IMR-90 (cell line): ENCODE measurements around the gene CDT1. TPM values are rescaled to one million over a fixed set of nuclear protein-coding genes. Genes with fewer than 3 reads are reported as not detected.

Experiments used
- ATAC-seq: fragments of 200-7000 bp; cut with Tn5 transposase; 2 replicates; pipeline ENCODE4 v1.9.1; 2020; ENCODE audit warnings: low read depth, mild to moderate bottlenecking, moderate library complexity
- BruUV-seq: library from RNA; stranded (reverse); fragments of 400-500 nt; replicated peaks from 2 replicates; lab custom pipeline; 2021; lab: Mats Ljungman, UMichigan
- CTCF ChIA-PET: fragments of 300-600 bp; formaldehyde crosslinking; extraction: SDS; loops from one replicate; lab custom pipeline; 2021; ENCODE audit warnings: antibody characterized with exemption; lab: Yijun Ruan, JAX
- POLR2A ChIA-PET: fragments of 300-600 bp; sonication (Branson Sonifier 250); formaldehyde crosslinking; loops from one replicate; lab custom pipeline; 2022; ENCODE audit warnings: antibody characterized with exemption; ENCODE audit not compliant: unreplicated experiment; lab: Charles Lee
- DNase-seq: peaks from one replicate; pipeline ENCODE4 v3.0.0; 2013
- H2AFZ ChIP-seq: replicated peaks from 2 replicates; pipeline ENCODE3; 2013; ENCODE audit warnings: low read length, mild to moderate bottlenecking; ENCODE audit not compliant: poor library complexity
- H2AK5ac ChIP-seq: 2 replicates; pipeline ENCODE4 v1.6.1; 2013; ENCODE audit warnings: low read depth, low read length, inconsistent platforms
- H2AK9ac ChIP-seq: replicated peaks from 2 replicates; pipeline ENCODE3; 2013; ENCODE audit warnings: mild to moderate bottlenecking, low read depth, low read length, moderate library complexity; ENCODE audit not compliant: poor library complexity
- H2BK120ac ChIP-seq: 2 replicates; pipeline ENCODE4 v1.6.1; 2013; ENCODE audit warnings: low read depth, low read length, inconsistent platforms
- H2BK15ac ChIP-seq: 3 replicates; pipeline ENCODE4 v1.6.1; 2013; ENCODE audit warnings: low read depth, low read length, inconsistent platforms
- H2BK20ac ChIP-seq: 2 replicates; pipeline ENCODE4 v1.6.1; 2013; ENCODE audit warnings: low read depth, mild to moderate bottlenecking, inconsistent platforms, low read length, moderate library complexity
- H2BK5ac ChIP-seq: 2 replicates; pipeline ENCODE4 v1.6.1; 2013; ENCODE audit warnings: mild to moderate bottlenecking, low read depth, low read length, inconsistent platforms; ENCODE audit not compliant: poor library complexity, severe bottlenecking
- H3K14ac ChIP-seq: replicated peaks from 2 replicates; pipeline ENCODE4 v1.6.1; 2013; ENCODE audit warnings: low read depth, low read length, inconsistent platforms
- H3K18ac ChIP-seq: 2 replicates; pipeline ENCODE4 v1.6.1; 2013; ENCODE audit warnings: low read depth, low read length, control low read depth
- H3K23ac ChIP-seq: 2 replicates; pipeline ENCODE4 v1.6.1; 2013; ENCODE audit warnings: low read depth, low read length, inconsistent platforms
- H3K27ac ChIP-seq: 2 replicates; pipeline ENCODE4 v1.5.1; 2013; ENCODE audit warnings: mild to moderate bottlenecking, control low read depth, low read length; ENCODE audit not compliant: insufficient read depth
- H3K27me3 ChIP-seq: 2 replicates; pipeline ENCODE4 v1.6.1; 2013; ENCODE audit warnings: low read length; ENCODE audit not compliant: control insufficient read depth, insufficient read depth
- H3K36me3 ChIP-seq: 2 replicates; pipeline ENCODE4 v1.6.1; 2013; ENCODE audit warnings: low read length, mixed read lengths; ENCODE audit not compliant: control insufficient read depth, insufficient read depth
- H3K4ac ChIP-seq: 2 replicates; pipeline ENCODE4 v1.6.1; 2013; ENCODE audit warnings: low read depth, low read length, inconsistent platforms
- H3K4me1 ChIP-seq: 2 replicates; pipeline ENCODE4 v1.6.1; 2013; ENCODE audit warnings: low read length, mixed read lengths; ENCODE audit not compliant: control insufficient read depth, insufficient read depth
- H3K4me2 ChIP-seq: 2 replicates; pipeline ENCODE4 v1.6.1; 2013; ENCODE audit warnings: low read depth, mild to moderate bottlenecking, control low read depth, low read length, moderate library complexity
- H3K4me3 ChIP-seq: 2 replicates; pipeline ENCODE4 v1.5.1; 2013; ENCODE audit warnings: low read depth, mild to moderate bottlenecking, control low read depth, low read length, moderate library complexity; ENCODE audit not compliant: insufficient read depth
- H3K56ac ChIP-seq: 2 replicates; pipeline ENCODE4 v1.6.1; 2013; ENCODE audit warnings: low read length, inconsistent platforms; ENCODE audit not compliant: insufficient read depth; ENCODE audit errors: extremely low read depth
- H3K79me1 ChIP-seq, 2 experiments: 2 replicates each; pipeline ENCODE4 v1.6.1; 2013; ENCODE audit warnings: low read length in 2 of 2, inconsistent platforms in 1 of 2, low read depth in 1 of 2
- H3K9ac ChIP-seq: 2 replicates; pipeline ENCODE4 v1.6.1; 2013; ENCODE audit warnings: low read depth, low read length, control low read depth
- H3K9me1 ChIP-seq: 2 replicates; pipeline ENCODE4 v1.6.1; 2013; ENCODE audit warnings: low read length, inconsistent platforms; ENCODE audit not compliant: insufficient read depth
- H3K9me3 ChIP-seq: 2 replicates; pipeline ENCODE4 v1.6.1; 2013; ENCODE audit warnings: low read length; ENCODE audit not compliant: control insufficient read depth, insufficient read depth
- H4K20me1 ChIP-seq: 2 replicates; pipeline ENCODE4 v1.6.1; 2013; ENCODE audit warnings: low read length, inconsistent platforms; ENCODE audit not compliant: insufficient read depth
- H4K5ac ChIP-seq: 2 replicates; pipeline ENCODE4 v1.6.1; 2013; ENCODE audit warnings: mild to moderate bottlenecking, low read depth, low read length, control low read depth
- H4K8ac ChIP-seq, 2 experiments: 2 replicates each; pipeline ENCODE4 v1.6.1; 2013; ENCODE audit warnings: low read depth in 2 of 2, low read length in 2 of 2, control low read depth in 1 of 2, inconsistent platforms in 1 of 2
- H4K91ac ChIP-seq: 2 replicates; pipeline ENCODE4 v1.6.1; 2013; ENCODE audit warnings: low read depth, low read length, inconsistent platforms; ENCODE audit not compliant: insufficient read depth
- USF2 ChIP-seq: fragments of 150-350 bp; IDR thresholded peaks from 2 replicates; pipeline ENCODE4 v1.6.1; 2017; ENCODE audit warnings: mild to moderate bottlenecking, antibody characterized with exemption, low read length, low read depth
- WGBS, 2 experiments: methylation state at CpG; one replicate each; pipeline versions ENCODE4 v1.1.5 to v1.1.7; 2013; ENCODE audit warnings: missing lambda C conversion rate in 2 of 2; ENCODE audit not compliant: insufficient read length in 1 of 2; ENCODE audit errors: extremely low coverage in 2 of 2; 5-methylcytosine and 5-hydroxymethylcytosine counted together
- dilution Hi-C: fragments of 300-500 bp; cut with HindIII; formaldehyde crosslinking; loops from one replicate; pipeline ENCODE4 v1.14.3; 2018; ENCODE audit warnings: low sequenced_read_pairs; ENCODE audit not compliant: unreplicated experiment
- in situ Hi-C: fragments of 300-500 bp; cut with MboI; formaldehyde crosslinking; loops from 3 replicates; pipeline ENCODE4 v1.14.3; 2019; ENCODE audit warnings: low sequenced_read_pairs, inconsistent platforms, mixed read lengths
- intact Hi-C: fragments of 100-400 bp; cut with micrococcal nuclease; formaldehyde crosslinking; loops from 2 replicates; pipeline ENCODE4 v1.10.0; 2022
- polyA plus RNA-seq, 3 experiments: library from polyadenylated mRNA; depleted of rRNA; stranded (reverse); fragments of >200 nt; gene quantifications; 2 replicates each; pipeline ENCODE4 v1.2.3, GENCODE V29; 2012; ENCODE audit warnings: low replicate concordance in 1 of 3
- total RNA-seq: library from RNA; depleted of rRNA; stranded (reverse); fragments of >200 nt; gene quantifications from 2 replicates; pipeline ENCODE4 v1.2.3, GENCODE V29; 2012

CDT1 gene
- total and polyA plus RNA-seq, 2 of the 4 experiments (the other 2 are of a cell fraction) = 3.2 to 11.8 TPM

- Histone ChIP-seq H2BK120ac (no peak overlapping the region), H3K4me3 (no peak overlapping the region), H4K8ac (no peak overlapping the region), H2BK20ac (no peak overlapping the region), H3K9ac (no peak overlapping the region), H3K9me1 (no peaks in the 10 kb centered on the region), H3K56ac (no peak overlapping the region), H2AK5ac (no peak overlapping the region), H2BK15ac (no peak overlapping the region), H4K5ac (no peak overlapping the region), H3K9me3 (no peaks in the 10 kb centered on the region), H2AK9ac (peak overlapping the region; percentile 82), H3K36me3 (peaks cover 19% of the 10 kb centered on the region), H2AFZ (peak overlapping the region; percentile 32), H4K20me1 (peaks cover 23% of the 10 kb centered on the region), H3K79me1 (peaks cover 11 to 52% of the 10 kb centered on the region in 2 experiments; a peak in 3 of 4 replicates), H3K18ac (no peak overlapping the region), H3K27ac (no peak overlapping the region), H3K14ac (no peak overlapping the region), H3K4ac (no peak overlapping the region), H3K23ac (no peak overlapping the region), H4K91ac (no peak overlapping the region), H3K4me2 (no peak overlapping the region), H3K4me1 (peaks cover 19% of the 10 kb centered on the region), H3K27me3 (no peaks in the 10 kb centered on the region), H2BK5ac (no peak overlapping the region)
- BruUV-seq = TSS peak; percentile 69
- DNase-seq (no peak), ATAC-seq (no peak)
- intact Hi-C loops = no loop called here
- ChIA-PET CTCF (interaction anchor here (1.8 kb wide), 1 partner anchor 48 kb away, joined by 7 read pairs; the partner anchor contains the start of genes GALNS and TRAPPC2L), POLR2A (no interaction called here)
- no peak for TF ChIP-seq USF2
- 100% methylated on average over 1 of the region's 10 CpGs; no CpG with 5 or more reads in 1 of the 2 experiments for WGBS, 2 experiments
- dilution Hi-C loops = no loop called here
- in situ Hi-C loops = no loop called here
These were observed 5.6 kb downstream of the CDT1 start for GRCh38 chr16:88809068-88809675.
